HG03025 (cell line): ENCODE measurements around the gene BRPF3.

ENCODE experiments used
- ATAC-seq: cut with Tn5 transposase; IDR thresholded peaks from one replicate; pipeline ENCODE4 v1.9.1; 2021; ENCODE audit warnings: mild to moderate bottlenecking, moderate library complexity; ENCODE audit not compliant: unreplicated experiment, low FRiP score

The BRPF3 gene

DNA sequence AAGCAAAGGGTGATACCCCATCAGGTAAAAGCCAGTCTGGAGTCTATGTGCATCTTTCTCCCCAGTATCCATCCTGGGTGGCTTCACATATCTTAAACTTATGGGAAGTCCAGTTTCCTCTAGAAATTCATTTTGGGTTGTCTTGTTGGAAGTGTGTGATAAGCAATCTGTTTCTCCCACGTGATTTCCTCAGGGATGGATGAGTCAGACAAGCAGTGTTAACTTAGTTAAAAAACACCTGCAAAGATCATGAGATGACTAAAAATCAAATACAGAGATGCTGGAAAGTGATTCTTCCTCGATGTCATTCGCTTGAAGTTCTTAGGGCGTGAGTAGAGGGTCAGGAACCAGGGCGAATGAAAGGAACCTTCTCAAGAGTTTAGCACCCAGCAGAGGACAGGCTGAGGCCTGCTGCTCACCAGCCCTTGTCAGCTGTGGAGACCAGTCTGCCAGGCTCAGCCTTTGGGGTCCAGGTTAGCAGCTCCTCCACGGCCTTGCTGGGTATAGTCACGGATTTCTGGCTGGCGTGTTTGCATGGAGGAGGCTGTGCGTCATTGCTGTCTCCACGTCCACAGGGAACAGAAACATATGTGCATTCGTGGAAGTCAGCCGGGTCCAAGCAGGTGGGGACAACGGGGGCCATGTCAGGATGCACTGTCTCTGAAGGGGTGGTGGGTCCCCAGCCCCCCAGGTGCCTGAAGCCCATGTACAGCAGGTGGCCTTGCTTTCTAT is 70.5 kb downstream of the BRPF3 start:
- no peak for ATAC-seq

DNA sequence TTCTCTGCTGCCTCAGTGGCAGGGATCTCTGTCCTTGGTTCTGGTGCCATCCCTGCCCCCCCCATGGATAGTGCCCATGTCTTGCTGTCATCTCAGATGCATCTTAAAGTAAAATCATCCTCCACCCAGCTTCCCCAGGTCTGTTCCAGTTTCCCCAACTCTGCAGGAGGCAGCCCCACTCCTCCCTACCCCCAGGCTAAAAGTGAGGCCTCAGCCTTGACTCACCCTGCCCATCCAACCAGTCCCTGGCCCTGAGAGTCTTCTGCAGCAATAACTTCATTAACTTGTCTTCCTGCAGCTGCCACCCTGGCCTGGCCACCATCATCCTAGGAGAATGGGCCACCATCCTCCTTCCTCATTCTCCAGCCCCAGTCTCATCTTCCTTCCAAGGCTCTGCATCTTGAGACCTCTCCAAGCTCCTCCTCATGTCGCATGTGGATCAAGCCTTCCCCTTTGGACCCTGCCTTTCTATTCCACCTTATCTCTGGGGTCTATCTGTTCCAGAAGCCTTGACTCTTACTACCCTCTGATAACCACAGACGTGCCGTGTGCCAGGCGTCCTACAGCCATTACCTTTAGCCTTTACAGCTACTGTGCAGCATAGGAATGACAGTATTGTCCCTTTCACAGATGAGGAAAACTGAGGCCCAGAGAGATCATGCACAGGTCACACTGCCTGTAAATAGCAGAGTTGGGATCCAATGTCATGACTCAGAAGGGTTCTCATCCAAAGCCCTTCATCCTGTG is 71.4 kb downstream of the BRPF3 start:
- no peak for ATAC-seq

DNA sequence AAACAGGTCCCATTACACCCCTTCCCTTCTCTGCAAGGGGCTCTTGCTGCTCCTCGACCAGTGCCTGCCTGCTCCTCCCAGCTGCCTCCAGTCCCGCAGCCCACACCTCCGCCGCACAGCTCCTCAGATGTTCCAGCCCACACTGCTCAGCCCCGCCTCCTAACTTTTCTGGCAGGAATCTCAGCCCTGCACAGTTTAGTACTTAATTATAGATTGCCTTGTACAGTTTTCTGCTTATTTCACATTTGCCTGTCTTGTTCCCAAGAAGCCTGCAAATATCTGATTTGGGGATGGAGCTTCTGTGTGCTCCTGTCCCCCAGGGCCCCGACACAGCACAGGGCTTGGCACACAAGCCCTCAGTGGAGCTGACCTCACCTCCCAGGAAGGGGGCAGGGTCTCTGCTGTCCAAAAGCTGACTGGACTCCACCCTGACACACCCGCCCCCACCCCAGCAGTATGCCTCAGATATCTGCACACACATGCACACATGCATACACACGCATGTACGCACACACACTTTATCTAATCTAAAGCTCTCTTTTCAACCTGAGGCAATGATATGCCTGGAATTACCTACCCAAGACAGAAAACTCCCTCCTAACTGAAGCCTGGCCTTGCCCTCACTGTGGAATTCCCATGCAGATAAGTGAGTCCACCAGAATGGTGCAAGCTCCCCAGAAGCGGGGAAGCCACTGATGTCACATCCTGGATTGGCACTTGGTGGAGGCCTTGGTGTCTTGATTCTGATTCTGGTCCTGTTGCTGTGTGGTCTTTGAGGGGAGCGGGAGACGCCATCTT is 72.1 kb downstream of the BRPF3 start:
- no peak for ATAC-seq

DNA sequence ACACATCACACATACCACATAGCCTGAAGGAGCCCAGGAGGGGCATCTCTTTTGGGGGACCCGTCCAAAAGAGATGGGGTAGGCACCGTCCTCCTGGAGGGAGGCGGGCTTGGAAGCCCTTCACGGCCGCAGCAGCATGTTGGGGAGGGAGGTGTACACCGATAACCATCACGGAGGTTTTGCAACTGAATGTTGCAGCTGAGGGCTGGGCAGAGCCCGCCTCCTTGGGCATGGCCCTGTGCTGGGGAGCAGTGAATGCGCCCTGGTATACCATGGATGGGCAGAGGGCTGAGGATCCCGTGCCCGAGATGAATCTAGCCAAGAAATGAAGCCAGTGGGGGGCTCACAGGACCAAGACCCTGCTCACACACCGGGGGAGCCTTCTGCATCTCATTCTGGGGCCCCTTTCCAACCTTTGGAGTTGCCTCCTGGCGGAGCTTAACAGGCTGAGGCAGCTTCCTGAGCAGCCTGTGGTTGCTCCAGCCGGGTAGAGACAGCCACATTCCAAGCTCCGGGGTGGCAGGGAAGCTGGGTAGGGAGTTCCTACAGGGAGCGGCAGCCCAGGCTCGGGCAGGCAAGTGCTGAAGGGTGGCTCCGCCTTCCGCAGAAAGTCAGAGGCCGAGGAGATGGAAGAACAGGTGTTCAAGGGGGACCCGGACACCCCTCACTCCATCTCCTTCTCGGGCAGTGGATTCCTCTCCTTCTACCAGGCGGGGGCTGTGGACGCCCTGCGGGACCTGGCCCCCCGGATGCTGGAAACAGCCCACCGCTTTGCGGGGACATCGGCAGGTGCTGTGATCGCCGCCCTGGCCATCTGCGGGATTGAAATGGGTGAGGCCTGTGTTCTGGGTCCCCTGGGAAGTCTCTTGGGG is 73.5 kb downstream of the BRPF3 start, which contains the start of gene PNPLA1:
Gene PNPLA1 (plus strand): TSS at position 227 of the 872 bp plus-strand sequence. CDS start 400 bp downstream, at position 627.
- ATAC-seq = no peak

DNA sequence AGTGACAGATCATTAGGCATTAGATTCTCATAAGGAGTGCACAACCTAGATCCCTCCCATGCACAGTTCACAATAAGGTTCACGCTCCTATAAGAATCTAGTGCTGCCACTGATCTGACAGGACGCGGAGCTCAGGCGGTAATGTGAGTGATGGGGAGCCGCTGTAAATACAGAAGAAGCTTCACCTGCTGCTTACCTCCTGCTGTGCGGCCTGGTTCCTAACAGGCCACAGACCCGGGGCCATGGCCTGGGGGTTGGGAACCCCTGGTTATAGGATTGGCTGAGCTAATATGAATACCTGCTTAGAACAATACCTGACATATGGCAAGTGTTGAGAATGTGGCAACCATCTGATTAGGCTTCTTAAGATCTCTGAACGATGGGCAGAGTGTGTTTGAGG is 75.7 kb downstream of the BRPF3 start:
- ATAC-seq = no peak

DNA sequence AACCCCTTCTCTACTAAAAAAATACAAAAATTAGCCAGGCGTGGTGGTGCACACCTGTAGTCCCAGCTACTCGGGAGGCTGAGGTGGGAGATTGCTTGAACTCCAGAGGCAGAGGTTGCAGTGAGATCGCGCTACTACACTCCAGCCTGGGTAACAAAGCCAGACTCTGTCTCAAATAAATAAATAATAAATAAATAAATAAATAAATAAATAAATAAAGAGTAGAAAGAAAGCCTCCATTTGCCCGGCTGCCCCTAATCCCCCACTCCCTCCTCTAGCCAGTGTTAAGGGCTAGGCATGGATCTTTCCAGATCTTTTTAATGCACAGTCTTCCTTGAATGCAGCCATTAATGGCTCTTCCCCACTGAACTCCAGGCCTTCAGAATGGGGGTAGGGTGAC is 76.5 kb downstream of the BRPF3 start:
- no peak for ATAC-seq

DNA sequence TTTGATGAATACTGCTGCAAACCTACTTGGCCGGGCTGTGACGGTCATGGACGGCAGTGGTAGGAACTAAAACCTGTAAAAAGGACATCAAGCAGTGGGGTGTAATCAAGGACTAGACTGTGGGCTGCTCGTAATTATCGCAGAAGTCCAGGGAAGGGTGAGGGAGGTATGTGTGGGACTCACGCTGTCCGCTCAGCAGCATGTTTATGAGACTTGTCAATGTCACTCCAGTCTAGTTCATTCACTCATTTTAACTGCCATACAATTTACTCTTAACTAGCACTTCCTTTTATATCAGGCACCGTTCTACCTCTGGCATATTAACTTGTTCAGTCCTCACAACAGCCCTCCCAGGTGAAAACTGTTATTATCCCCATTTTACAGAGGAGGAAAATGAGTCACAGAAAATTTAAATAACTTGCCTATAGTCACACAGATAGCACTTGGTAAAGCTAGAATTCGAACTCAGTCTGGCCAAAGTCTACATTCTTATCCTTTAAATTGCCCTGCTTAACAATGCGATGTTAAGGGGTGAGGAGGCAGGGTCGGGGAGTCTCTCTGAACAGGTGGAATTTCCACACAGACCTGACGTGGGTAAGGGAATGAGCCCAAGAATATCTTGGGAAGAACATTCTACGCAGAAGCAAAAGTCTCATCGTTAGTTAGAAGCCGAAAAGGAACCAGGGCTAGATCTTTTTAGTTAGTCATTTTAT is 77.4 kb downstream of the BRPF3 start:
- ATAC-seq = no peak

DNA sequence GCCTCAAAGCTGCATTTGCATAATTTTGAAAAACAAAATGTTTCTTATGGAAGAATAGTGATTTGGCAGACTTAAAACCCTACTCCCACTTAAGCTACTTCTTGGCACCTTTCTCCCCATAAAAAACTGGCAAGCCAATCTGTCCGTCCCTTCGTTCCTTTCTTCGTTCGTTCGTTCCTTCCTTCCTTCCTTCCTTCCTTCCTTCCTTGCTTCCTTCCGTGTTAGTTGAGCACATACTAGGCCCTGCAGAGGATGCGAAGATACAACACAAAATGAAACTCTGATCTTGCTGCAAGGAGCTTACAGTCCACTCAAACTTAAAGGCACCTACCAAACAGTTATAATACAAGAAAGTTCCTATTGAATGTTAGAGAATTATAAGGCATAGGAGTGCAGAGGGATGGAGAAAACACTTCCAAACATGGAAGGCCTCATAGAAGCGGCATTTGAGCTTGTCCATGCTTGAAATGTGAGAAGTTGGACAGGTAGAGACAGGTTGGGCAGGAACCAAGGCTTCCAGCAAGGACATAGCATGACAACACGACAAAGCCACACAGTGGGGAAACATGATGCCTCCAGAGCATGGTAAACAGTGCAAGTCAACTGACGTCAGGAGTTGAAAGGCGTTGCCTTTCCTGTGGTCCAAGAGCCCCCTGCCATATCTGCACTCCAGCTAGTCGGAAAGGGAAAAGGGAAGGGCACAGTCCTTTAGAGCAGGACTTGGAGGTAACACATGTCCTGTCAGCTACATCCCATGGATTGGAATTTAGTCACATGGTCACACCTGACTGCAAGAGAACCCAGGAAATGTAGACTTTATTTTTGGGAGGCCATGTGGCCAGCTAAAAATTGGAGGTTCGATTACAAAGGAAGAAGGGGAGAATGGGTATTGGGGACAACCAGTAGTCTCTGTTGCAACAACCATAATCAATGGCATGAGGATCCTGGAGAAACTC is 80.3 kb downstream of the BRPF3 start:
- no peak for ATAC-seq

DNA sequence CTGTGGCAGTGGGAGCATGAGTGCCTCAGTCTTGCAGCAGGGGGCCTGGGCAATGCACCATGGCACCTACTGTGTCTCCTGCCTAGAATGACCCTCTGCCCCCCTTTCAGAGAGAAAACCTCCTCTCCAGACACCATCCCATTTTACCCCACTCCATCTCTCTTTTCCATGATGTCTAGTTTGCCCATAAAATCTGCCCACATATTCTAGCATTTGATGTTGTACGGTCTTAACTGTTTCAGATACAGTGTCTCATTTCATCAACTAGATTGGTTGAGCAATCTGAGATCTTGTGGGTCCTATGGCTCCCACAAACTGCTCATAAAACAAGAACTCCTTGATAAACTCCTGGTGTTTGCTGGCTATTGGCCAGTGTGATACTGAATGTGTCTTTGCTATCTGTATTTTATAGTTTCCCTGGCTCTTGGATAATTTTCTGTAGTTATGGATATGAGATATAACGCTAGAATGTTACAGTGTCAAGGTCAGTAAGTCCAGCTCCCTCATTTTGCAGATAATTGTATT is 81.5 kb downstream of the BRPF3 start:
- ATAC-seq = no peak

DNA sequence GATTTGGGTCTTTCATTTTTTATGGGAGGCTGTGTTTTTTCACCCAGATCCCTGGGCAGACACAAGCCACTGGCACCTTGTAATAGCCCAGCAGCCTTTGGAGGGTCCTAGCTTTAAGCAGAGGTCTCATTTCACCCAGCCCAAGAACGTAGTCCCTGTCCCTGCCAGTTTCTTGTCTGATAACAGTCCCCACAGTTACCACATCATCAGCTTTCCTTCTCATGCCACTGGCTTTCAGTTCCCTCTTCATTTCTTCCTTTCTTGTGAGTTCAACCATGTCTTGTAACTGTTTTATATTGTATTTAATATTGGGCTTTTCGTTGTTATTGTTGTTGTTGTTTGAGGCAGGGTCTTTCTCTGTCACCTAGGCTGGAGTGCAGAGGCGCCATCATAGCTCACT is 83.9 kb downstream of the BRPF3 start:
- no peak for ATAC-seq

DNA sequence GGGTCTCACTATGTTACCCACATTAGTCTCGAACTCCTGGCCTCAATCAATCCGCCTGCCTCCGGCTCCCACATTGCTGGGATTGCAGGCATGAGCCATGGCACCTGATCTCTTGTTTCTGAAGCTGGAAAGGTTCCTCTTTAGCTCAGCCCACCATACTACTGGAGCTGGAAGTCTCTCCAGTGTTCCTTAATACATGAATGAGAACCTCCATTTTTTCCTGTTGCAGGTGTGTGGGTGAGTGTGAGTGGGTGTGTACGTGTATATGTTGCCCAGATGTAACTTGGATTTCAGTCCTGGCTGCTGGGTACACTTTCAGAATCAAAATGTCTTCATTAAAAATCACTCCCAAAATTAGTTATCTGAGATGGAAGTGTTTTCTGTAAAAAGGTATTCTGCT is 84.4 kb downstream of the BRPF3 start:
- ATAC-seq = no peak
